MCF 10A (cell line): ENCODE measurements around the gene C10orf105. TPM values are rescaled to one million over a fixed set of nuclear protein-coding genes. Genes with fewer than 3 reads are reported as not detected.

Source experiments
- BruUV-seq: library from RNA; stranded (reverse); fragments of 400-500 nt; replicated peaks from 2 replicates; lab custom pipeline; 2021; lab: Mats Ljungman, UMichigan
- CTCF ChIA-PET: fragments of 300-600 bp; sonication (Branson Sonifier 250); formaldehyde crosslinking; extraction: SDS; loops from one replicate; lab custom pipeline; 2021; ENCODE audit warnings: antibody characterized with exemption, inconsistent platforms; lab: Yijun Ruan, JAX
- POLR2A ChIA-PET: fragments of 300-600, 350-650 bp; sonication (Branson Sonifier 250); formaldehyde crosslinking; extraction: SDS; loops from one replicate; lab custom pipeline; 2020; ENCODE audit warnings: antibody characterized with exemption, inconsistent platforms; lab: Yijun Ruan, JAX
- DNase-seq: peaks from one replicate; pipeline ENCODE4 v3.0.0-alpha.2; 2018; ENCODE audit not compliant: unreplicated experiment
- H3K27ac Mint-ChIP-seq: one replicate; pipeline ENCODE4 v1.8.0; 2022; ENCODE audit warnings: mild to moderate bottlenecking, low read depth, mixed read lengths; ENCODE audit not compliant: unreplicated experiment
- H3K27me3 Mint-ChIP-seq: one replicate; pipeline ENCODE4 v1.8.0; 2022; ENCODE audit warnings: mixed read lengths; ENCODE audit not compliant: insufficient read depth, unreplicated experiment
- H3K36me3 Mint-ChIP-seq: one replicate; pipeline ENCODE4 v1.8.0; 2022; ENCODE audit warnings: mild to moderate bottlenecking, moderate library complexity, mixed read lengths; ENCODE audit not compliant: insufficient read depth, unreplicated experiment
- H3K4me1 Mint-ChIP-seq: one replicate; pipeline ENCODE4 v1.8.0; 2022; ENCODE audit warnings: mixed read lengths; ENCODE audit not compliant: insufficient read depth, unreplicated experiment
- H3K4me3 Mint-ChIP-seq: one replicate; pipeline ENCODE4 v1.8.0; 2022; ENCODE audit warnings: mild to moderate bottlenecking, moderate library complexity, mixed read lengths; ENCODE audit not compliant: unreplicated experiment
- H3K9me3 Mint-ChIP-seq: one replicate; pipeline ENCODE4 v1.8.0; 2022; ENCODE audit warnings: mixed read lengths; ENCODE audit not compliant: unreplicated experiment
- intact Hi-C: fragments of 100-400 bp; cut with micrococcal nuclease; formaldehyde crosslinking; loops from 2 replicates; pipeline ENCODE4 v1.14.1; 2022
- total RNA-seq: library from RNA; stranded (reverse); gene quantifications from 2 replicates; pipeline ENCODE4 v1.2.3, GENCODE V29; 2022
- TF ChIP-seq, protein P1 (sequence below): fragments of 200-600 bp; IDR thresholded peaks from one replicate; pipeline ENCODE4 v1.8.0; 2022; ENCODE audit warnings: antibody characterized with exemption, mild to moderate bottlenecking; ENCODE audit not compliant: unreplicated experiment

Gene C10orf105
- total RNA-seq, 1 experiment from 2014 or later = not detected

DNA sequence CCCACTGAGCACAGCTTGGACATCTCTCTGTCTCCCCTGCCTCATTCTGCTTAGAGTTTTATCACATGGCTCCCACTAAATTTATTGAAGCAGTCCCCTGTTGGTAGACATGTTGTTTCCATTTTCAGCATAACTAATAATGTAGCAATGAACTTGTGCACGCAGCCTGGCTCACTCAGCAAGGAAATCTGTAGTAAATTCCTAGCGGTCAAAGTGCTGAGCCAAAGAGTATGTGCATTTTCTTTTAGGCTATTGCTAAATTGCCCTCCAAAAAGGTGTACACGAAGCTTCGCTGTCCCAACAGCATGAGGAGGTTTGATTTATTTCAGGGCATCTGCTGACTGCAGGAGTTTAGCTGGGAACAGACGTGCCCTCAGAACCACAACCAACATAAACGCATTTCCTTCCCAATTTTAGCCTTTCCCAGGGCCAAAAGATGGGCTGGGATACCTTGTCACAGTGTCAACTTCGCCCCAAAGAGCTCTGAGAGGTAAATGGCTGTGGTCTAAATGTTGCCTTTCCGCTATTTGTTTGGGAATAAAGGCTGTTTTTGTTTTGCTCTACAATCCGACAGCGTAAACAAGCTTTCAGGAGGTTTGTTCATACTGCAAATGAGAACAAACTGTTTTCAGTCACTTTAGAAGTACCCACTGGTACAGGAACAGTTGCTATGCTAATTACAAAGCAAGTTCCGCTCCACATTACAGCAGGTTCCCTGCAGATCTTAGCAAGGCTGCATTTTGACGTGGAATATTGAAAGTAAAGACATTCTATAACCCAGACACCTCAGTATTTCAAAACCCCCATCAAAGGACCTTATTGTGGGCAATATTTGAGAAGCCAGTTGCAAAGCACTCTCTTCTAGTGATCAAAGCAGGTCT is 37.0 kb upstream of the C10orf105 start:
- TF ChIP-seq, protein P1, sequence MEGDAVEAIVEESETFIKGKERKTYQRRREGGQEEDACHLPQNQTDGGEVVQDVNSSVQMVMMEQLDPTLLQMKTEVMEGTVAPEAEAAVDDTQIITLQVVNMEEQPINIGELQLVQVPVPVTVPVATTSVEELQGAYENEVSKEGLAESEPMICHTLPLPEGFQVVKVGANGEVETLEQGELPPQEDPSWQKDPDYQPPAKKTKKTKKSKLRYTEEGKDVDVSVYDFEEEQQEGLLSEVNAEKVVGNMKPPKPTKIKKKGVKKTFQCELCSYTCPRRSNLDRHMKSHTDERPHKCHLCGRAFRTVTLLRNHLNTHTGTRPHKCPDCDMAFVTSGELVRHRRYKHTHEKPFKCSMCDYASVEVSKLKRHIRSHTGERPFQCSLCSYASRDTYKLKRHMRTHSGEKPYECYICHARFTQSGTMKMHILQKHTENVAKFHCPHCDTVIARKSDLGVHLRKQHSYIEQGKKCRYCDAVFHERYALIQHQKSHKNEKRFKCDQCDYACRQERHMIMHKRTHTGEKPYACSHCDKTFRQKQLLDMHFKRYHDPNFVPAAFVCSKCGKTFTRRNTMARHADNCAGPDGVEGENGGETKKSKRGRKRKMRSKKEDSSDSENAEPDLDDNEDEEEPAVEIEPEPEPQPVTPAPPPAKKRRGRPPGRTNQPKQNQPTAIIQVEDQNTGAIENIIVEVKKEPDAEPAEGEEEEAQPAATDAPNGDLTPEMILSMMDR = no peak

DNA sequence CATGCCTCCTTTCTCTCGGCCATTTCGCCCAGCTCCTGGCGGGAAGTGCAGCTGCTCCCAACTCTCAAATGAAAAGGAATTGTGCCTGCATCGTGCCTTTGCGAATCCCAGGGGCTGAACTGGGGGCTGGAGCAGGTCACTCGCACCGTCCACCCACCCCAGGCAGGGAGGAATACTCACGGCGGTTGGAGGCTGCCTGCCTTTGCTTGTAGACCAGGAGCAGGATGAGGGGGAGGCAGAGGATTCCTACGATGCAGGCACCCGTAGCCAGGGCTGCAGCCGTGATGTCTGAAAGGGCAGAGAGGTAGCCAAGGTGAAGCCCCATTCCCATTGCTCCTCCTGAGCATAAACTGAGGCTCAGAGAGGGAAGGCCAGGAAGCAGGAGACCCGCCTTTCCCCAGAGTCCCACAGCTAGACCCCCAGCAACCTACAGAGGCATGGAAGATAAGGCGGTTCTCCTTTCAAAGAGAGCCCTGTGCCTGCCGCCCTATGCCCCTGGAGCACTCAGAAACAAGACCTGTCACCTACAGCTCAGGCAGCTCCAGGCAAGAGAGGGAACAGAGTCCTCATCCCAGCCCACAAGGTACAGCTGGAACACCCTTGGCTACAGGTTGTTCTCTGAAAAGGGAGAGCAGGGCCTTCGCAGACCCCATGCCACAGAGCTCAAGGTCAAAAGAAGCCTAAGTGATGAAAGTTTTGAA is 35.8 kb upstream of the C10orf105 start:
- POLR2A ChIA-PET = no interaction called here
- no TSS peak for BruUV-seq
- TF ChIP-seq, protein P1 = no peak
- no peak for DNase-seq
- no peak overlapping the region for H3K4me3 Mint-ChIP-seq
- CTCF ChIA-PET = no interaction called here
- H3K36me3 Mint-ChIP-seq = no peaks in the 10 kb centered on the region
- H3K9me3 Mint-ChIP-seq = no peaks in the 10 kb centered on the region
- peaks cover 2% of the 10 kb centered on the region for H3K4me1 Mint-ChIP-seq
- no peaks in the 10 kb centered on the region for H3K27me3 Mint-ChIP-seq
- no peak overlapping the region for H3K27ac Mint-ChIP-seq
- intact Hi-C loops = no loop called here

More for the DNA sequence above, 37.0 kb upstream of the C10orf105 start:
- no peaks in the 10 kb centered on the region for H3K27me3 Mint-ChIP-seq
- ChIA-PET POLR2A (interaction anchor here (0.9 to 1.1 kb wide), 2 partner anchors 27 to 42 kb away, joined by 3 read pairs; no protein-coding TSS in a partner anchor), CTCF (interaction anchor here (0.8 kb wide), 1 partner anchor 148 kb away, joined by 3 read pairs; no protein-coding TSS in a partner anchor)
- no peaks in the 10 kb centered on the region for H3K36me3 Mint-ChIP-seq
- no peaks in the 10 kb centered on the region for H3K9me3 Mint-ChIP-seq
- intact Hi-C loops = no loop called here
- H3K4me3 Mint-ChIP-seq = no peak overlapping the region
- H3K4me1 Mint-ChIP-seq = peaks cover 14% of the 10 kb centered on the region
- no peak for DNase-seq
- BruUV-seq = no TSS peak
- H3K27ac Mint-ChIP-seq = no peak overlapping the region

DNA sequence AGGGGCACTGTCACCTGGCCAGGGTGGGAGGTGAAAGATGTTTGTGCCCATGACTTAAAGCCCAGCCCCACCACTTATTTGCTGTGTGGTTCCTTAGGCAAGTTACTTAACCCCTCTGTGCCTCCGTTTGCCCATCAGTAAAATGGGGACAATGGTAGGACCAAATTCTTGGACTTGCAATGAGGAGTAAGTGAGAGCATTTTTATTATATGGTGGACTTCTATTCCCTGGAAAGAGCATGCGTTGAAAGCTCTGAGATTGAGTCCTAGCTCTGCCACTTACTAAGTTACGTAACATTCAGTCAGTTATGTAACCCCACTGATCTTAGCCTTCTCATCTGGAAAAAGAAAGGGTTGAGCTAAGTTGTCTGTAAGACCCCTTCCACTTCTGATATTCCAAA is 35.0 kb upstream of the C10orf105 start:
- H3K4me1 Mint-ChIP-seq = no peaks in the 10 kb centered on the region
- no peaks in the 10 kb centered on the region for H3K27me3 Mint-ChIP-seq
- CTCF ChIA-PET = no interaction called here
- POLR2A ChIA-PET = no interaction called here
- DNase-seq = no peak
- H3K27ac Mint-ChIP-seq = no peak overlapping the region
- no peaks in the 10 kb centered on the region for H3K9me3 Mint-ChIP-seq
- TF ChIP-seq, protein P1 = no peak
- intact Hi-C loops = no loop called here
- no TSS peak for BruUV-seq
- no peaks in the 10 kb centered on the region for H3K36me3 Mint-ChIP-seq
- H3K4me3 Mint-ChIP-seq = no peak overlapping the region

- Mint-ChIP-seq H3K4me3 (no peak overlapping the region), H3K36me3 (no peaks in the 10 kb centered on the region), H3K4me1 (no peaks in the 10 kb centered on the region), H3K27me3 (no peaks in the 10 kb centered on the region), H3K9me3 (no peaks in the 10 kb centered on the region), H3K27ac (no peak overlapping the region)
- no TSS peak for BruUV-seq
- TF ChIP-seq, protein P1 = no peak
- ChIA-PET POLR2A (no interaction called here), CTCF (no interaction called here)
- no peak for DNase-seq
- intact Hi-C loops = no loop called here
Observed at GRCh38 chr10:71753960-71754505, 34.5 kb upstream of the C10orf105 start.
